HFFc6 (cell line): ENCODE data around the gene LARGE1. TPM values are rescaled to one million over a fixed set of nuclear protein-coding genes. Genes with fewer than 3 reads are reported as not detected.

Experiments used
- DNase-seq: peaks from one replicate; pipeline ENCODE4 v3.0.0-alpha.2; 2018
- H3K27ac Mint-ChIP-seq: 2 replicates; pipeline ENCODE4 v1.8.0; 2020; ENCODE audit warnings: mild to moderate bottlenecking, mixed read lengths
- H3K27me3 Mint-ChIP-seq: 2 replicates; pipeline ENCODE4 v1.8.0; 2021; ENCODE audit warnings: mild to moderate bottlenecking, moderate library complexity, mixed read lengths; ENCODE audit not compliant: insufficient read depth
- H3K36me3 Mint-ChIP-seq: 2 replicates; pipeline ENCODE4 v1.8.0; 2021; ENCODE audit warnings: low read depth, mixed read lengths
- H3K4me1 Mint-ChIP-seq: 2 replicates; pipeline ENCODE4 v1.8.0; 2020; ENCODE audit warnings: low read depth, mixed read lengths
- H3K4me3 Mint-ChIP-seq: 2 replicates; pipeline ENCODE4 v1.8.0; 2020; ENCODE audit warnings: mild to moderate bottlenecking, moderate library complexity, mixed read lengths
- H3K9me3 Mint-ChIP-seq: 2 replicates; pipeline ENCODE4 v1.8.0; 2020; ENCODE audit warnings: mild to moderate bottlenecking, mixed read lengths
- total RNA-seq, 6 experiments: library from RNA; stranded (reverse); fragmentation: NEBNext Ultra II Directional; extraction: Animal tissue kit (Norgen Biotek cat#: 25700); gene quantifications; 2 replicates in 1 of 6; 3 replicates in 5 of 6; pipeline ENCODE4 v1.2.3, GENCODE V29; 2021
- TF ChIP-seq, protein P1 (sequence below): fragments of 200-600 bp; sonication (generic); IDR thresholded peaks from 2 replicates; pipeline ENCODE4 v1.5.0; 2021; ENCODE audit warnings: antibody characterized with exemption, mild to moderate bottlenecking

The LARGE1 gene
- total RNA-seq, 6 experiments from 2014 or later = 4.9 to 7.3 (median 6.5) TPM

- TF ChIP-seq, protein P1, sequence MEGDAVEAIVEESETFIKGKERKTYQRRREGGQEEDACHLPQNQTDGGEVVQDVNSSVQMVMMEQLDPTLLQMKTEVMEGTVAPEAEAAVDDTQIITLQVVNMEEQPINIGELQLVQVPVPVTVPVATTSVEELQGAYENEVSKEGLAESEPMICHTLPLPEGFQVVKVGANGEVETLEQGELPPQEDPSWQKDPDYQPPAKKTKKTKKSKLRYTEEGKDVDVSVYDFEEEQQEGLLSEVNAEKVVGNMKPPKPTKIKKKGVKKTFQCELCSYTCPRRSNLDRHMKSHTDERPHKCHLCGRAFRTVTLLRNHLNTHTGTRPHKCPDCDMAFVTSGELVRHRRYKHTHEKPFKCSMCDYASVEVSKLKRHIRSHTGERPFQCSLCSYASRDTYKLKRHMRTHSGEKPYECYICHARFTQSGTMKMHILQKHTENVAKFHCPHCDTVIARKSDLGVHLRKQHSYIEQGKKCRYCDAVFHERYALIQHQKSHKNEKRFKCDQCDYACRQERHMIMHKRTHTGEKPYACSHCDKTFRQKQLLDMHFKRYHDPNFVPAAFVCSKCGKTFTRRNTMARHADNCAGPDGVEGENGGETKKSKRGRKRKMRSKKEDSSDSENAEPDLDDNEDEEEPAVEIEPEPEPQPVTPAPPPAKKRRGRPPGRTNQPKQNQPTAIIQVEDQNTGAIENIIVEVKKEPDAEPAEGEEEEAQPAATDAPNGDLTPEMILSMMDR = no peak
- no peak overlapping the region for H3K27ac Mint-ChIP-seq
- no peaks in the 10 kb centered on the region for H3K4me1 Mint-ChIP-seq
Observed at GRCh38 chr22:33544707-33545106, 375.6 kb downstream of the LARGE1 start.

DNA sequence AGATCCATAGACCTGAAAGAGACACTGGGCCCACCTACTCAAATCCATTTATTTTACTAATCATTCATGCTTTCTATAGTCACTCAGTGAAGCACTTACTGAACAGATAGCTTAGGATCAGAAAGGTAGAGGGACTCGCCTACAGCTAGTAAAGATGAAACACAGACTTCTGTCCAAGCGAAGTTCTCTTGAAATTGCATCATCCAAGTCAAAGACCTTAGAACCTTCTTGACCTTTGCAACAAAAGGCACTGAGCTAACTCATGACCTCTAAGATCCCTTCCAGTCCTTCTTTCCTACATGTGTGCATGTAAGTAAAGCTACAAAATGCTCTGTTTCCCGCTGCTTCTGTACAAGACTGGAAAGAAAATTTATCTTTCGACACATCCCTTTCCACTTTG is 377.6 kb downstream of the LARGE1 start:
- H3K4me3 Mint-ChIP-seq = no peak overlapping the region
- TF ChIP-seq, protein P1 = no peak
- peaks cover 12% of the 10 kb centered on the region for H3K36me3 Mint-ChIP-seq
- no peak for DNase-seq
- H3K9me3 Mint-ChIP-seq = peaks cover 28% of the 10 kb centered on the region
- H3K27me3 Mint-ChIP-seq = no peaks in the 10 kb centered on the region; the same call in none of the 2 replicates
- no peaks in the 10 kb centered on the region for H3K4me1 Mint-ChIP-seq
- no peak overlapping the region for H3K27ac Mint-ChIP-seq

More at GRCh38 chr22:33544707-33545106, 375.6 kb downstream of the LARGE1 start:
- DNase-seq = no peak
- Mint-ChIP-seq H3K36me3 (peaks cover 6% of the 10 kb centered on the region; the same call in 1 of the 2 replicates), H3K9me3 (peaks cover 26% of the 10 kb centered on the region), H3K4me3 (no peak overlapping the region), H3K27me3 (no peaks in the 10 kb centered on the region; the same call in none of the 2 replicates)

DNA sequence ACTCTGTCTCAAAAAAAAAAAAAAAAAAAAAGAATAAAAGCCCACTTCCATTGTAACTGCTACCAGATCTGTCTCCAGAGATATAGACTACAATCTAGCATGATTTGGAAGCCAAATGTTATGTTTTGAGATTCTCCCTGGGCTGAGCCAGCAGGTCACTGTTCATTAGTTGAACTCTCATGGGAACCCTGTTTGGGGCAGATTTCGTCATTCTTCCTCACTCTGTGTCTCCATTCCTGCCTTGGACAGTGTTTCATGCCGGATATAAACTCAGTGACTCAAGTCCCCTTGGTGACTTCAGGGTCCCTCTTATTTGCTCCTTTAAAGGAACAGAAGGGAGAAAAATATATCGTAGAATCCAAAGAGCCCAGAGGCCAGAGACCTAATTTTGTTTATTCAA is 378.1 kb downstream of the LARGE1 start:
- Mint-ChIP-seq H3K36me3 (peaks cover 12% of the 10 kb centered on the region), H3K4me1 (no peaks in the 10 kb centered on the region), H3K27ac (no peak overlapping the region), H3K9me3 (peaks cover 32% of the 10 kb centered on the region), H3K4me3 (no peak overlapping the region), H3K27me3 (no peaks in the 10 kb centered on the region; the same call in none of the 2 replicates)
- TF ChIP-seq, protein P1 = no peak
- DNase-seq = no peak

DNA sequence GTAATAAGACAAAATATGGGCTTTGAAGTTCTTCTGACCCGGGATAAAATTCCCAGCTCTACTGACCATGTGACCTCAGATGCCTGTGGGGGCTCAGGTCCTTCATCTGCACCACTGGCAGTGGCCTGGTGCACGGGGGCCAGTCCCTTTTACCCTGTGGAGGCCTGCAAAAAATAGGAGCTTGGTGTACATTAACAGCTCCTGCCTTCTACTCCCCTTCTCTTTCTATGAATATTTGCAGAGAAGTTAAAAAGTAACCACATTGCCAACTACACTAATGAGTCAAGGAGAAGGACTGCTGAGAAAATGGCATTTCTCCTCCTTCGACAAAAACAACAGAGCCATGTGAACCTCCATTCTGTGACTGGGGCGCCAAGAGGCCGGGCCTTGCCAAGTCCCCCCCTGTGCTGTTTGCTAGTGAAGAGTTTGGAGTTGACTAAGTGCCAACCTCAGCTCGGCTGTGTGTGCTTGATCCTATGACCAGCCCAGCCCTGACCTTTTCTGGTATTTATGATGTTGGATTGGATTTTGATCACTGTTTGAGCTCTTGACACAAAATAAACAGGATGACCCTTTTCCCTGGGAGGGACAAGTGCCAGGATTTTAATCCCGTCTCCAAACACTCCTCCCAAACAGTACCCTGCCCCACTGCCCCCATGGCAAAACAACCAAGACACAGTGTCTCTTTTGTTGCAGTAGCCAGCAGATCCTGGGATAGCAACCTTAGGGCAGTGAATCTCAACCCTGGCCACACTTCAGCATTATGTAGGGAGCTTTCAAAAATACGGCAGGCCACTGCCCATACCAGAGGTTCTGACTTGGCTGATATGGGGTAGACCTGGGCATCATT is 380.1 kb downstream of the LARGE1 start:
- H3K4me1 Mint-ChIP-seq = no peaks in the 10 kb centered on the region
- H3K36me3 Mint-ChIP-seq = peaks cover 6% of the 10 kb centered on the region
- no peak for DNase-seq
- no peak overlapping the region for H3K4me3 Mint-ChIP-seq
- H3K27ac Mint-ChIP-seq = no peak overlapping the region
- H3K9me3 Mint-ChIP-seq = peaks cover 38% of the 10 kb centered on the region
- TF ChIP-seq, protein P1 = no peak
- no peaks in the 10 kb centered on the region; the same call in none of the 2 replicates for H3K27me3 Mint-ChIP-seq

GRCh38 chr22:33539202-33539901 is 380.9 kb downstream of the LARGE1 start:
- H3K4me1 Mint-ChIP-seq = no peaks in the 10 kb centered on the region
- peaks cover 41% of the 10 kb centered on the region for H3K9me3 Mint-ChIP-seq
- no peak for DNase-seq
- peaks cover 6% of the 10 kb centered on the region for H3K36me3 Mint-ChIP-seq
- no peaks in the 10 kb centered on the region; the same call in 1 of the 2 replicates for H3K27me3 Mint-ChIP-seq
- TF ChIP-seq, protein P1 = no peak
- H3K4me3 Mint-ChIP-seq = no peak overlapping the region
- no peak overlapping the region for H3K27ac Mint-ChIP-seq
